Loucy (cell line): Measurements from ENCODE around the gene PIGN.

Source experiments
- H2AFZ ChIP-seq: fragments of 200-600 bp; sonication (generic); 2 replicates; pipeline ENCODE4 v1.6.0; 2016; ENCODE audit warnings: antibody characterized with exemption, mild to moderate bottlenecking, low read length, moderate library complexity
- H3F3A ChIP-seq: fragments of 200-600 bp; 2 replicates; pipeline ENCODE4 v1.6.0; 2016; ENCODE audit warnings: antibody characterized with exemption, low read depth, mild to moderate bottlenecking
- H3K27me3 ChIP-seq: fragments of 200-600 bp; sonication (generic); 2 replicates; pipeline ENCODE4 v1.6.1; 2014; ENCODE audit warnings: low read length, mild to moderate bottlenecking; ENCODE audit not compliant: insufficient read depth, poor library complexity, severe bottlenecking
- H3K36me3 ChIP-seq: fragments of 200-600 bp; sonication (generic); 2 replicates; pipeline ENCODE4 v1.6.1; 2016; ENCODE audit warnings: low read length; ENCODE audit not compliant: insufficient read depth
- H3K4me1 ChIP-seq: fragments of 200-600 bp; sonication (generic); 2 replicates; pipeline ENCODE4 v1.5.1; 2014; ENCODE audit warnings: low read length, mild to moderate bottlenecking; ENCODE audit not compliant: insufficient read depth, poor library complexity, severe bottlenecking
- H3K4me2 ChIP-seq: fragments of 200-600 bp; sonication (generic); 2 replicates; pipeline ENCODE4 v1.6.0; 2014; ENCODE audit warnings: antibody characterized with exemption, low read length, low read depth, mild to moderate bottlenecking; ENCODE audit not compliant: poor library complexity, severe bottlenecking
- H3K4me3 ChIP-seq: fragments of 200-600 bp; sonication (generic); 2 replicates; pipeline ENCODE4 v1.5.1; 2014; ENCODE audit warnings: low read length, mild to moderate bottlenecking, mixed read lengths; ENCODE audit not compliant: poor library complexity, severe bottlenecking
- H3K79me2 ChIP-seq: fragments of 200-600 bp; sonication (generic); 2 replicates; pipeline ENCODE4 v1.6.1; 2014; ENCODE audit warnings: low read length; ENCODE audit not compliant: insufficient read depth
- H3K9ac ChIP-seq: fragments of 200-600 bp; sonication (generic); 2 replicates; pipeline ENCODE4 v1.6.0; 2014; ENCODE audit warnings: mild to moderate bottlenecking, low read depth, low read length, moderate library complexity; ENCODE audit not compliant: poor library complexity, severe bottlenecking
- H3K9me2 ChIP-seq: fragments of 200-600 bp; sonication (generic); replicated peaks from 2 replicates; pipeline ENCODE4 v1.6.1; 2016; ENCODE audit warnings: low read depth, low read length, mixed read lengths
- H3K9me3 ChIP-seq: fragments of 200-600 bp; sonication (generic); 2 replicates; pipeline ENCODE4 v1.6.1; 2014; ENCODE audit warnings: mild to moderate bottlenecking, antibody characterized with exemption, low read length, low read depth; ENCODE audit not compliant: insufficient read depth
- H4K20me1 ChIP-seq: fragments of 200-600 bp; sonication (generic); 2 replicates; pipeline ENCODE4 v1.6.0; 2014; ENCODE audit warnings: antibody characterized with exemption, low read length, mild to moderate bottlenecking; ENCODE audit not compliant: insufficient read depth, poor library complexity, severe bottlenecking
- EZH2phosphoT487 ChIP-seq: fragments of 200-600 bp; IDR thresholded peaks from 2 replicates; pipeline ENCODE4 v1.6.1; 2018; ENCODE audit warnings: antibody characterized with exemption, mild to moderate bottlenecking, moderate library complexity, borderline replicate concordance
- TF ChIP-seq, protein P1 (sequence below): fragments of 200-600 bp; sonication (generic); conservative IDR thresholded peaks from 2 replicates; pipeline ENCODE4 v1.5.1; 2014; ENCODE audit warnings: mild to moderate bottlenecking, antibody characterized with exemption, low read length

Gene PIGN

DNA sequence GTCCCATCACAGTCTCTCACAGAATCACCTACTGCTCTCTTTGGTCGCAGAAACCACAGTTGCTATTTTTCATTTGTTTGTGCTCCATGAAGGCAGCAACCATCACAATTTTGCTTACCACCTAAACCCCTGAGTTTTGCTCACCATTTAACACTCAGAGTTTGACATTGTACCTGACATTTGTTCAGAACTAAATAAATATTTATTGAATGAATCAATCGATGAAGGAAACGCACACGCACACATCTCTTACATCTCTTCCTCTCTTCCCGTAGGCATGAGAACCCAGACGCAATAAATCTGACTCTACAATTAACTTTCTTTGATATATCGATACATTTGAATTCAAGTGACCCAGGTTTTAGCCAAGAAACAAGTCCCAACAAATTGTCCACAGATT, 188.5 kb downstream of the PIGN start:
- TF ChIP-seq, protein P1, sequence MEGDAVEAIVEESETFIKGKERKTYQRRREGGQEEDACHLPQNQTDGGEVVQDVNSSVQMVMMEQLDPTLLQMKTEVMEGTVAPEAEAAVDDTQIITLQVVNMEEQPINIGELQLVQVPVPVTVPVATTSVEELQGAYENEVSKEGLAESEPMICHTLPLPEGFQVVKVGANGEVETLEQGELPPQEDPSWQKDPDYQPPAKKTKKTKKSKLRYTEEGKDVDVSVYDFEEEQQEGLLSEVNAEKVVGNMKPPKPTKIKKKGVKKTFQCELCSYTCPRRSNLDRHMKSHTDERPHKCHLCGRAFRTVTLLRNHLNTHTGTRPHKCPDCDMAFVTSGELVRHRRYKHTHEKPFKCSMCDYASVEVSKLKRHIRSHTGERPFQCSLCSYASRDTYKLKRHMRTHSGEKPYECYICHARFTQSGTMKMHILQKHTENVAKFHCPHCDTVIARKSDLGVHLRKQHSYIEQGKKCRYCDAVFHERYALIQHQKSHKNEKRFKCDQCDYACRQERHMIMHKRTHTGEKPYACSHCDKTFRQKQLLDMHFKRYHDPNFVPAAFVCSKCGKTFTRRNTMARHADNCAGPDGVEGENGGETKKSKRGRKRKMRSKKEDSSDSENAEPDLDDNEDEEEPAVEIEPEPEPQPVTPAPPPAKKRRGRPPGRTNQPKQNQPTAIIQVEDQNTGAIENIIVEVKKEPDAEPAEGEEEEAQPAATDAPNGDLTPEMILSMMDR: no peak
- no peak for TF ChIP-seq EZH2phosphoT487
- H3K4me1 ChIP-seq: no peaks in the 10 kb centered on the region
- no peaks in the 10 kb centered on the region for H3K79me2 ChIP-seq
- H4K20me1 ChIP-seq: no peaks in the 10 kb centered on the region
- H3K9me2 ChIP-seq: no peaks in the 10 kb centered on the region
- no peak overlapping the region for H2AFZ ChIP-seq
- H3K27me3 ChIP-seq: no peaks in the 10 kb centered on the region
- no peak overlapping the region for H3K4me3 ChIP-seq
- no peak overlapping the region for H3K4me2 ChIP-seq
- no peaks in the 10 kb centered on the region; the same call in 1 of the 2 replicates for H3K9me3 ChIP-seq
- H3K9ac ChIP-seq: no peak overlapping the region
- no peaks in the 10 kb centered on the region for H3F3A ChIP-seq
- no peaks in the 10 kb centered on the region for H3K36me3 ChIP-seq

GRCh38 chr18:61995618-61996017, 191.2 kb downstream of the PIGN start:
- no peaks in the 10 kb centered on the region for H3F3A ChIP-seq
- no peak overlapping the region for H3K9ac ChIP-seq
- TF ChIP-seq, protein P1: no peak
- no peak for TF ChIP-seq EZH2phosphoT487

GRCh38 chr18:61993831-61994230, 193.0 kb downstream of the PIGN start:
- H3K9me2 ChIP-seq: no peaks in the 10 kb centered on the region
- no peaks in the 10 kb centered on the region for H4K20me1 ChIP-seq
- no peaks in the 10 kb centered on the region for H3F3A ChIP-seq
- no peaks in the 10 kb centered on the region for H3K9me3 ChIP-seq
- H3K27me3 ChIP-seq: no peaks in the 10 kb centered on the region
- TF ChIP-seq, protein P1: no peak
- no peak for TF ChIP-seq EZH2phosphoT487
- no peak overlapping the region for H3K4me2 ChIP-seq
- no peak overlapping the region for H2AFZ ChIP-seq
- H3K9ac ChIP-seq: no peak overlapping the region
- H3K4me3 ChIP-seq: no peak overlapping the region
- H3K79me2 ChIP-seq: no peaks in the 10 kb centered on the region
- no peaks in the 10 kb centered on the region for H3K36me3 ChIP-seq
- no peaks in the 10 kb centered on the region for H3K4me1 ChIP-seq

More at GRCh38 chr18:61995618-61996017, 191.2 kb downstream of the PIGN start:
- Histone ChIP-seq H3K79me2 (no peaks in the 10 kb centered on the region), H2AFZ (no peak overlapping the region), H3K4me2 (no peak overlapping the region), H3K27me3 (no peaks in the 10 kb centered on the region), H3K4me1 (no peaks in the 10 kb centered on the region), H4K20me1 (no peaks in the 10 kb centered on the region), H3K9me2 (no peaks in the 10 kb centered on the region), H3K4me3 (no peak overlapping the region), H3K36me3 (no peaks in the 10 kb centered on the region), H3K9me3 (no peaks in the 10 kb centered on the region; the same call in 1 of the 2 replicates)
